Renal cortex interstitium (tissue), 3 donors: ENCODE measurements around the gene CFAP70. TPM values are rescaled to one million over a fixed set of nuclear protein-coding genes. Genes with fewer than 3 reads are reported as not detected.

Experiments used
- polyA plus RNA-seq, 3 donors: library from polyadenylated mRNA; unstranded; fragments of 120-200 nt; gene quantifications; one replicate each; pipeline ENCODE4 v1.2.1, GENCODE V29; 2013; ENCODE audit not compliant: insufficient read length in 3 of 3

CFAP70 gene
- polyA plus RNA-seq, 3 donors, result 11.9 to 22.8 (median 16.7) TPM

Other genes with a start within 250 kb of the CFAP70 start
- 1 to 10 TPM; 4.8 to 7.2 (median 5.1) TPM for gene NUDT13, start 248.4 kb downstream of the CFAP70 start, polyA plus RNA-seq
- 10 to 100 TPM; 35.0 to 40.3 (median 40.2) TPM for gene ECD, start 190.9 kb downstream of the CFAP70 start, polyA plus RNA-seq
- gene FAM149B1, start 190.7 kb downstream of the CFAP70 start, polyA plus RNA-seq, result 10 to 100 TPM; 38.4 to 51.2 (median 46.4) TPM
- gene DNAJC9, start 111.6 kb downstream of the CFAP70 start, polyA plus RNA-seq, result 10 to 100 TPM; 31.0 to 36.6 (median 31.3) TPM
- 10 to 100 TPM; 76.4 to 92.9 (median 83.2) TPM for gene MRPS16, start 106.2 kb downstream of the CFAP70 start, polyA plus RNA-seq
- gene ANXA7, start 55.2 kb upstream of the CFAP70 start, polyA plus RNA-seq, result 10 to 100 TPM; 82.3 to 88.0 (median 87.9) TPM
- gene MSS51, start 74.7 kb upstream of the CFAP70 start, polyA plus RNA-seq, result 1 to 10 TPM; 1.9 to 5.0 (median 2.5) TPM
- gene PPP3CB, start 137.2 kb upstream of the CFAP70 start, polyA plus RNA-seq, result 10 to 100 TPM; 60.1 to 66.2 (median 64.0) TPM
- gene USP54, start 232.5 kb upstream of the CFAP70 start, polyA plus RNA-seq, result 10 to 100 TPM; 34.1 to 45.7 (median 39.6) TPM